ENCODE data around the gene ETF1.

GRCh38 chr5:138564242-138564641 lies 21.2 kb upstream of the ETF1 start:
- no peak for TF ChIP-seq CTCF (IDR thresholded peaks at IDR 0.05)
- no peak for TF ChIP-seq POLR2A (IDR thresholded peaks at IDR 0.05)
